K562 (cell line): ENCODE data around the gene WDR64. TPM values are rescaled to one million over a fixed set of nuclear protein-coding genes. Genes with fewer than 3 reads are reported as not detected.

ENCODE experiments used
- ARID1B ChIP-seq: fragments of 450-650 bp; IDR thresholded peaks from 2 replicates; pipeline ENCODE4 v1.6.1; 2016; ENCODE audit warnings: antibody characterized with exemption, mild to moderate bottlenecking, inconsistent platforms
- ARNT ChIP-seq, 2 experiments: fragments of 450-650 bp; IDR thresholded peaks; 2 replicates each; pipeline ENCODE4 v1.6.1; 2016; ENCODE audit warnings: mild to moderate bottlenecking in 1 of 2
- BRD4 ChIP-seq: fragments of 200-600 bp; sonication (generic); IDR thresholded peaks from 2 replicates; pipeline ENCODE4 v1.6.1; 2017; ENCODE audit warnings: inconsistent platforms
- CBFA2T3 ChIP-seq: fragments of 450-650 bp; IDR thresholded peaks from 2 replicates; pipeline ENCODE4 v1.6.1; 2017
- CXXC5 ChIP-seq: fragments of 250-450 bp; sonication (Bioruptor Pico); IDR thresholded peaks from 2 replicates; pipeline ENCODE4 v1.8.0; 2022; ENCODE audit warnings: inconsistent platforms, mild to moderate bottlenecking, moderate library complexity
- EP300 ChIP-seq: IDR thresholded peaks from 2 replicates; pipeline ENCODE4 v1.6.1; 2012; ENCODE audit warnings: low read length, improper control_type of control experiment
- MEF2A ChIP-seq: IDR thresholded peaks from 2 replicates; pipeline ENCODE4 v1.6.1; 2011; ENCODE audit warnings: low read depth, mild to moderate bottlenecking, low read length, moderate library complexity; ENCODE audit not compliant: control insufficient read depth
- NBN ChIP-seq: fragments of 450-650 bp; IDR thresholded peaks from 2 replicates; pipeline ENCODE4 v1.6.1; 2016; ENCODE audit warnings: low read depth, mild to moderate bottlenecking
- NRF1 ChIP-seq, 2 experiments: fragments of 450-650 bp; IDR thresholded peaks in 1 of 2; conservative IDR thresholded peaks in 1 of 2; 2 replicates each; pipeline ENCODE4 v1.6.1; 2014; ENCODE audit warnings: mild to moderate bottlenecking in 2 of 2
- OTX1 ChIP-seq: fragments of 450-650 bp; formaldehyde crosslinking; IDR thresholded peaks from 2 replicates; pipeline ENCODE4 v1.4.0; 2022; ENCODE audit warnings: mild to moderate bottlenecking
- PHB ChIP-seq: fragments of 250-450 bp; sonication (Bioruptor Pico); IDR thresholded peaks from 2 replicates; pipeline ENCODE4 v1.5.0; 2021
- PHF8 ChIP-seq: fragments of 200-600 bp; sonication (generic); IDR thresholded peaks from 2 replicates; pipeline ENCODE4 v1.6.1; 2012; ENCODE audit warnings: mixed run types, mild to moderate bottlenecking, inconsistent platforms, low read length, moderate library complexity, borderline replicate concordance
- POLR2A ChIP-seq: fragments of 450-650 bp; conservative IDR thresholded peaks from 2 replicates; pipeline ENCODE4 v1.6.1; 2016
- POLR2G ChIP-seq: fragments of 200-400 bp; formaldehyde crosslinking; IDR thresholded peaks from 2 replicates; pipeline ENCODE4 v1.6.1; 2017; ENCODE audit warnings: low read depth, mild to moderate bottlenecking, antibody characterized with exemption, low read length, moderate library complexity
- SETDB1 ChIP-seq: IDR thresholded peaks from one replicate; pipeline ENCODE4 v1.6.1; 2012; ENCODE audit warnings: low read length, control low read depth, inconsistent platforms
- SMARCB1 ChIP-seq: IDR thresholded peaks from 2 replicates; pipeline ENCODE4 v1.6.1; 2011; ENCODE audit warnings: improper control_type of control experiment, low read depth; ENCODE audit not compliant: insufficient read length
- STAG1 ChIP-seq: sonication (generic); formaldehyde crosslinking; IDR thresholded peaks from 2 replicates; pipeline ENCODE4 v1.5.0; 2020; ENCODE audit warnings: missing genetic modification reagents, borderline replicate concordance
- TCF7L2 ChIP-seq: fragments of 150-350 bp; IDR thresholded peaks from 2 replicates; pipeline ENCODE4 v1.6.1; 2016; ENCODE audit warnings: low read depth, mild to moderate bottlenecking, low read length, moderate library complexity
- TOE1 ChIP-seq, 2 experiments: fragments of 450-650 bp in 1 of 2; sonication (generic) in 1 of 2; formaldehyde crosslinking in 1 of 2; IDR thresholded peaks; 2 replicates each; pipeline versions ENCODE4 v1.7.1 to v1.8.0; 2016 to 2022; ENCODE audit warnings: borderline replicate concordance in 2 of 2, mild to moderate bottlenecking in 2 of 2, antibody characterized with exemption in 1 of 2, inconsistent platforms in 1 of 2, low read depth in 1 of 2, missing genetic modification reagents in 1 of 2, moderate library complexity in 1 of 2
- ZBTB17 ChIP-seq: fragments of 450-650 bp; formaldehyde crosslinking; IDR thresholded peaks from 2 replicates; pipeline ENCODE4 v1.4.0; 2020; ENCODE audit warnings: mild to moderate bottlenecking
- ZNF232 ChIP-seq: sonication (generic); formaldehyde crosslinking; IDR thresholded peaks from 2 replicates; pipeline ENCODE4 v1.8.0; 2022; ENCODE audit warnings: mild to moderate bottlenecking, missing genetic modification reagents
- ZNF584 ChIP-seq: fragments of 200-800 bp; sonication (Bioruptor generic); IDR thresholded peaks from 2 replicates; pipeline ENCODE4 v1.6.1; 2016; ENCODE audit warnings: low read depth, mild to moderate bottlenecking, missing genetic modification characterization, missing compliant biosample characterization
- ZNF586 ChIP-seq: fragments of 450-650 bp; formaldehyde crosslinking; conservative IDR thresholded peaks from 2 replicates; pipeline ENCODE4 v1.4.0; 2020; ENCODE audit warnings: mild to moderate bottlenecking, moderate library complexity
- ZNF589 ChIP-seq: fragments of 200-800 bp; sonication (Bioruptor generic); IDR thresholded peaks from 2 replicates; pipeline ENCODE4 v1.6.1; 2016; ENCODE audit warnings: low read depth, missing genetic modification characterization, missing compliant biosample characterization
- polyA plus RNA-seq, 8 experiments: library from polyadenylated mRNA; depleted of rRNA in 4 of 8; stranded (reverse) in 5 of 8; unstranded in 3 of 8; fragments of >200 nt; fragmentation: Nextera tagmentation in 2 of 8; fragmentation: Illumina TruSeq in 1 of 8; extraction: Ambion mirVana in 2 of 8; extraction: Trizol in 1 of 8; gene quantifications; 2 replicates each; pipeline versions ENCODE4 v1.2.1 to v1.2.3, GENCODE V29; 2011 to 2014; ENCODE audit warnings: inconsistent platforms in 1 of 8, missing spikeins in 1 of 8
- total RNA-seq, 7 experiments: library from RNA; depleted of rRNA in 6 of 7; stranded (reverse); fragments of >200 nt in 6 of 7; fragmentation: Illumina TruSeq in 2 of 7; extraction: Trizol in 2 of 7; gene quantifications; 2 replicates each; pipeline versions ENCODE4 v1.2.1 to v1.2.3, GENCODE V29; 2011 to 2021; ENCODE audit warnings: low replicate concordance in 1 of 7
- TF ChIP-seq, protein P1 (sequence below): fragments of 250-450 bp; sonication (Bioruptor Pico); IDR thresholded peaks from 2 replicates; pipeline ENCODE4 v1.4.0; 2020; ENCODE audit warnings: mild to moderate bottlenecking, moderate library complexity
- TF ChIP-seq, protein P2 (sequence below): sonication (generic); formaldehyde crosslinking; IDR thresholded peaks from 2 replicates; pipeline ENCODE4 v1.9.0; 2022; ENCODE audit warnings: mild to moderate bottlenecking, missing genetic modification reagents

WDR64 gene
- total and polyA plus RNA-seq, 9 of the 15 experiments (the other 6 are each of a cell fraction or from before 2014, with no cell fraction given): 0.06 to 0.29 (median 0.19) TPM; not detected in 5

DNA sequence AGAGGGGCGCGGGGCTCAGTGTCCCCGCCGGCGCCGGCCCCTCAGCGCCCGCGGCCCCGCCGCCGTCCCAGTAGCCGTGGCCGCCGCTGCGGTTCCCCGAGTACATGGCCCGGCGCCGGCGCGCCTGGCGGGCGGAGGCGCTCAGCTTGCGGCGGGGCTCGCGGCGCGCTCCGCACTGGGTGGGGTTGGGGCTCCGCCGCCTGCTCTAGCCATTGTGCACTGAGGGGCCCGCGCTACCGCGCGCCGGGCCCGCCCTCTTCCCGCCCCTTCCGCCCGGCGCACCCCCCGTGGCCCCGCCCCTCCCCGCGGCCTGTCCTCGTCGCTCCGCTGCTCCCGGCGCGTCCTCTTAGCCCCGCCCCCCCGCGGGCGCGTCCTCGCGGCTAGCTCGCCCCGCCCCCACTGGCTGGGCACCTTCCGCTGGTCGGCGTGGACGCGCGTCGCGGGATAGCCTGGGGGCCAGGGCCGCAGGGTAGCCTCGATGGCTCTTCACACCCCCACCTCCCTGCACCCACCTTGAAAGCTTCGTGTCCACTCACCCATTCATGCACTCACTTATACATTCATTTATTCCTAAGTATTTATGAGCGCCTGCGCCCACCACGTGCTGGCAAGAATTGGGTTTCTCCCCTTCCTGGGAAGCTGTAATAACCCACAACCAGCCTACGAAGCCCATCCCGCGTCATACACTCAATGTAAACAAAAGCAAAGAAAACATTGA is 11.8 kb upstream of the WDR64 start, which contains the start of the genes CHML and OPN3 (continued):
- TF ChIP-seq TOE1 (IDR thresholded peaks at IDR 0.05; ENCODE audit: borderline replicate concordance) (peak; percentile 24; the same call in 1 of the 2 replicates), TOE1 (CRISPR knock-in tag; IDR thresholded peaks at IDR 0.05; ENCODE audit: borderline replicate concordance, low read depth) (no peak), POLR2G (peak; percentile 95), PHF8 (peak; percentile 89; the same call in 1 of the 2 replicates), POLR2A (no peak; the same call in none of the 2 replicates), MEF2A (no peak), OTX1 (CRISPR knock-in tag) (no peak), ZNF589 (CRISPR knock-in tag) (no peak; the same call in 1 of the 2 replicates), EP300 (no peak), ZNF232 (no peak), CBFA2T3 (no peak), ZBTB17 (no peak), BRD4 (no peak), SMARCB1 (no peak), ZNF584 (CRISPR knock-in tag) (no peak), ARNT (IDR thresholded peaks at IDR 0.05) (no peak), SETDB1 (no peak), NBN (no peak), ZNF586 (CRISPR knock-in tag) (no peak), NRF1 (conservative IDR thresholded peaks at IDR 0.05 in 1 of 2, IDR thresholded peaks at IDR 0.05 in 1 of 2) (peak in 1 of 2 experiments; percentile 56; a peak in 2 of 4 replicates), TCF7L2 (no peak), PHB (no peak), CXXC5 (CRISPR knock-in tag) (peak; percentile 92), ARID1B (no peak), STAG1 (no peak)
- TF ChIP-seq, protein P1, sequence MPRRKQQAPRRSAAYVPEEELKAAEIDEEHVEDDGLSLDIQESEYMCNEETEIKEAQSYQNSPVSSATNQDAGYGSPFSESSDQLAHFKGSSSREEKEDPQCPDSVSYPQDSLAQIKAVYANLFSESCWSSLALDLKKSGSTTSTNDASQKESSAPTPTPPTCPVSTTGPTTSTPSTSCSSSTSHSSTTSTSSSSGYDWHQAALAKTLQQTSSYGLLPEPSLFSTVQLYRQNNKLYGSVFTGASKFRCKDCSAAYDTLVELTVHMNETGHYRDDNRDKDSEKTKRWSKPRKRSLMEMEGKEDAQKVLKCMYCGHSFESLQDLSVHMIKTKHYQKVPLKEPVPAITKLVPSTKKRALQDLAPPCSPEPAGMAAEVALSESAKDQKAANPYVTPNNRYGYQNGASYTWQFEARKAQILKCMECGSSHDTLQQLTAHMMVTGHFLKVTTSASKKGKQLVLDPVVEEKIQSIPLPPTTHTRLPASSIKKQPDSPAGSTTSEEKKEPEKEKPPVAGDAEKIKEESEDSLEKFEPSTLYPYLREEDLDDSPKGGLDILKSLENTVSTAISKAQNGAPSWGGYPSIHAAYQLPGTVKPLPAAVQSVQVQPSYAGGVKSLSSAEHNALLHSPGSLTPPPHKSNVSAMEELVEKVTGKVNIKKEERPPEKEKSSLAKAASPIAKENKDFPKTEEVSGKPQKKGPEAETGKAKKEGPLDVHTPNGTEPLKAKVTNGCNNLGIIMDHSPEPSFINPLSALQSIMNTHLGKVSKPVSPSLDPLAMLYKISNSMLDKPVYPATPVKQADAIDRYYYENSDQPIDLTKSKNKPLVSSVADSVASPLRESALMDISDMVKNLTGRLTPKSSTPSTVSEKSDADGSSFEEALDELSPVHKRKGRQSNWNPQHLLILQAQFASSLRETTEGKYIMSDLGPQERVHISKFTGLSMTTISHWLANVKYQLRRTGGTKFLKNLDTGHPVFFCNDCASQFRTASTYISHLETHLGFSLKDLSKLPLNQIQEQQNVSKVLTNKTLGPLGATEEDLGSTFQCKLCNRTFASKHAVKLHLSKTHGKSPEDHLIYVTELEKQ (CRISPR knock-in tag): no peak
- TF ChIP-seq, protein P2, sequence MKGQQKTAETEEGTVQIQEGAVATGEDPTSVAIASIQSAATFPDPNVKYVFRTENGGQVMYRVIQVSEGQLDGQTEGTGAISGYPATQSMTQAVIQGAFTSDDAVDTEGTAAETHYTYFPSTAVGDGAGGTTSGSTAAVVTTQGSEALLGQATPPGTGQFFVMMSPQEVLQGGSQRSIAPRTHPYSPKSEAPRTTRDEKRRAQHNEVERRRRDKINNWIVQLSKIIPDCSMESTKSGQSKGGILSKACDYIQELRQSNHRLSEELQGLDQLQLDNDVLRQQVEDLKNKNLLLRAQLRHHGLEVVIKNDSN: no peak
